Transverse colon (tissue), 4 donors: ENCODE data around the gene COX7A2L. TPM values are rescaled to one million over a fixed set of nuclear protein-coding genes. Genes with fewer than 3 reads are reported as not detected.

Experiments
- DNase-seq: peaks from one replicate; pipeline ENCODE4 v3.0.0-alpha.2; 2019
- H3K27ac ChIP-seq, 4 donors: fragments of 200-600 bp; sonication (generic); 2 replicates each; pipeline ENCODE4 v1.5.1; 2016 to 2018; ENCODE audit warnings: inconsistent platforms in 4 of 4
- H3K27me3 ChIP-seq: fragments of 200-600 bp; sonication (generic); 2 replicates; pipeline ENCODE4 v1.5.1; 2017; ENCODE audit warnings: inconsistent platforms
- H3K36me3 ChIP-seq, 4 donors: fragments of 200-600 bp; sonication (generic); 2 replicates each; pipeline ENCODE4 v1.5.1; 2017 to 2019; ENCODE audit warnings: inconsistent platforms in 4 of 4
- H3K4me1 ChIP-seq, 4 donors: fragments of 200-600 bp; sonication (generic); 2 replicates each; pipeline ENCODE4 v1.5.1; 2017 to 2020; ENCODE audit warnings: inconsistent platforms in 4 of 4
- H3K4me3 ChIP-seq, 4 donors: fragments of 200-600 bp; sonication (generic); 1 replicate in 1 of 4; 2 replicates in 3 of 4; pipeline versions ENCODE4 v1.5.1 to v1.6.1; 2017 to 2019; ENCODE audit warnings: inconsistent platforms in 4 of 4
- H3K9me3 ChIP-seq, 2 donors: fragments of 200-600 bp; sonication (generic); 2 replicates each; pipeline ENCODE4 v1.5.1; 2017 to 2019; ENCODE audit warnings: inconsistent platforms in 2 of 2
- CTCF ChIP-seq, 5 experiments: fragments of 200-600 bp in 3 of 5; fragments of 450-650 bp in 2 of 5; sonication (generic) in 3 of 5; IDR thresholded peaks; 1 replicate in 2 of 5; 2 replicates in 3 of 5; pipeline ENCODE4 v1.5.1; 2016 to 2017; ENCODE audit warnings: antibody characterized with exemption in 5 of 5, inconsistent platforms in 3 of 5, mild to moderate bottlenecking in 2 of 5, moderate library complexity in 1 of 5
- EP300 ChIP-seq: sonication (generic); formaldehyde crosslinking; IDR thresholded peaks from one replicate; pipeline ENCODE4 v1.6.1; 2017; ENCODE audit warnings: antibody characterized with exemption, low read depth
- POLR2A ChIP-seq: fragments of 450-650 bp; IDR thresholded peaks from one replicate; pipeline ENCODE4 v1.6.1; 2016; ENCODE audit warnings: antibody characterized with exemption, mild to moderate bottlenecking, moderate library complexity
- POLR2AphosphoS5 ChIP-seq, 3 donors: sonication (generic); formaldehyde crosslinking; IDR thresholded peaks; one replicate each; pipeline ENCODE4 v1.6.1; 2016; ENCODE audit warnings: antibody characterized with exemption in 3 of 3
- whole genome bisulfite sequencing, 2 donors: methylation state at CpG; one replicate each; pipeline ENCODE4 v1.1.5; 2018; ENCODE audit warnings: low coverage in 1 of 2; 5-methylcytosine and 5-hydroxymethylcytosine counted together
- in situ Hi-C, 4 donors: fragments of 200-750 bp; cut with MboI; loops; one replicate each; pipeline versions ENCODE4 v1.15.0 to v1.15.1; 2017; ENCODE audit warnings: low sequenced_read_pairs in 3 of 4, low pct_ligation_motif_present in 1 of 4, low pct_unique_long_range_greater_than_20kb in 1 of 4
- intact Hi-C: fragments of 100-400 bp; cut with DNase I; formaldehyde crosslinking; loops from one replicate; pipeline ENCODE4 v1.15.1; 2023; ENCODE audit warnings: low total_unique reads
- total RNA-seq, 4 donors: library from RNA; depleted of rRNA; stranded (reverse); fragments of >200 nt; gene quantifications; one replicate each; pipeline ENCODE4 v1.1.0, GENCODE V29; 2016

COX7A2L gene
- total RNA-seq, 4 donors from 2014 or later = 12.3 to 180 (median 152) TPM

- H3K27ac ChIP-seq = no peak overlapping the region
- DNase-seq = no peak
- in situ Hi-C loops = loop anchor here in 3 of 4 donors (10.0 to 25.0 kb wide), 3 partner anchors 217 to 467 kb away; no protein-coding TSS in a partner anchor
- H3K4me3 ChIP-seq = no peak overlapping the region
- no peaks in the 10 kb centered on the region for H3K4me1 ChIP-seq
- intact Hi-C loops = loop anchor here (5.0 kb wide), 1 partner anchor 232 kb away; no protein-coding TSS in a partner anchor
- TF ChIP-seq POLR2A (no peak), POLR2AphosphoS5 (IDR thresholded peaks at IDR 0.05) (no peak), EP300 (no peak), CTCF (IDR thresholded peaks at IDR 0.05) (no peak)
- H3K9me3 ChIP-seq = no peaks in the 10 kb centered on the region
- WGBS, 2 donors = 95 to 97% methylated on average over 5 of the region's 5 CpGs
- H3K36me3 ChIP-seq = peaks cover 0 to 38% (median 9%) of the 10 kb centered on the region in 4 donors
- no peaks in the 10 kb centered on the region for H3K27me3 ChIP-seq
Observed at GRCh38 chr2:42329736-42330135, 31.3 kb downstream of the COX7A2L start.

- in situ Hi-C loops = loop anchor here in 3 of 4 donors (10.0 to 25.0 kb wide), 3 partner anchors 217 to 467 kb away; no protein-coding TSS in a partner anchor
- Histone ChIP-seq H3K27me3 (no peaks in the 10 kb centered on the region), H3K9me3 (no peaks in the 10 kb centered on the region), H3K36me3 (peaks cover 0 to 37% (median 9%) of the 10 kb centered on the region in 4 donors), H3K4me1 (no peaks in the 10 kb centered on the region), H3K27ac (no peak overlapping the region), H3K4me3 (no peak overlapping the region)
- TF ChIP-seq CTCF (IDR thresholded peaks at IDR 0.05) (no peak), EP300 (no peak), POLR2AphosphoS5 (IDR thresholded peaks at IDR 0.05) (no peak), POLR2A (no peak)
- intact Hi-C loops = no loop called here
- no peak for DNase-seq
- WGBS, 2 donors = 91 to 96% methylated on average over 5 to 6 of the region's 6 CpGs
Observed at GRCh38 chr2:42328923-42329322, 32.1 kb downstream of the COX7A2L start.

GRCh38 chr2:42328148-42328833 is 32.7 kb downstream of the COX7A2L start:
- Histone ChIP-seq H3K4me1 (no peaks in the 10 kb centered on the region), H3K27ac (no peak overlapping the region), H3K27me3 (no peaks in the 10 kb centered on the region), H3K9me3 (no peaks in the 10 kb centered on the region), H3K4me3 (no peak overlapping the region), H3K36me3 (peaks cover 0 to 33% (median 8%) of the 10 kb centered on the region in 4 donors)
- in situ Hi-C loops (loop anchor here in 3 of 4 donors (10.0 to 25.0 kb wide), 3 partner anchors 216 to 466 kb away; no protein-coding TSS in a partner anchor), intact Hi-C loops (no loop called here)
- TF ChIP-seq POLR2A (no peak), CTCF (IDR thresholded peaks at IDR 0.05) (peak; percentile 31 to 42 (median 34))
- no peak for DNase-seq
- 71 to 84% methylated on average over 3 of the region's 3 CpGs for WGBS, 2 donors

GRCh38 chr2:42327125-42327524 is 33.9 kb downstream of the COX7A2L start:
- Histone ChIP-seq H3K4me3 (no peak overlapping the region), H3K4me1 (no peaks in the 10 kb centered on the region), H3K36me3 (peaks cover 0 to 33% (median 5%) of the 10 kb centered on the region in 4 donors), H3K27me3 (no peaks in the 10 kb centered on the region), H3K27ac (no peak overlapping the region), H3K9me3 (no peaks in the 10 kb centered on the region)
- no peak for DNase-seq
- TF ChIP-seq POLR2AphosphoS5 (IDR thresholded peaks at IDR 0.05) (no peak), POLR2A (no peak), EP300 (no peak), CTCF (IDR thresholded peaks at IDR 0.05) (no peak)
- 42 to 48% methylated on average over 4 of the region's 4 CpGs for WGBS, 2 donors
- intact Hi-C loops (no loop called here), in situ Hi-C loops (loop anchor here in 3 of 4 donors (10.0 to 25.0 kb wide), 3 partner anchors 215 to 465 kb away; no protein-coding TSS in a partner anchor)
